Panc1 (cell line): ENCODE data around the gene ZBTB25.

Experiments
- POLR2AphosphoS5 ChIP-seq: IDR thresholded peaks from 2 replicates; pipeline ENCODE4 v1.6.1; 2012; ENCODE audit warnings: mild to moderate bottlenecking, low read depth, low read length, moderate library complexity
- SIN3A ChIP-seq: IDR thresholded peaks from 2 replicates; pipeline ENCODE4 v1.6.1; 2012; ENCODE audit warnings: low read depth, mild to moderate bottlenecking, low read length, moderate library complexity, borderline replicate concordance; ENCODE audit not compliant: insufficient read depth
- TCF7L2 ChIP-seq: IDR thresholded peaks from 2 replicates; pipeline ENCODE4 v1.6.1; 2011; ENCODE audit warnings: mild to moderate bottlenecking, low read depth, low read length, inconsistent platforms
- TF ChIP-seq, protein P1 (sequence below): fragments of 450-650 bp; IDR thresholded peaks from 2 replicates; pipeline ENCODE4 v1.5.1; 2017; ENCODE audit warnings: mild to moderate bottlenecking

DNA sequence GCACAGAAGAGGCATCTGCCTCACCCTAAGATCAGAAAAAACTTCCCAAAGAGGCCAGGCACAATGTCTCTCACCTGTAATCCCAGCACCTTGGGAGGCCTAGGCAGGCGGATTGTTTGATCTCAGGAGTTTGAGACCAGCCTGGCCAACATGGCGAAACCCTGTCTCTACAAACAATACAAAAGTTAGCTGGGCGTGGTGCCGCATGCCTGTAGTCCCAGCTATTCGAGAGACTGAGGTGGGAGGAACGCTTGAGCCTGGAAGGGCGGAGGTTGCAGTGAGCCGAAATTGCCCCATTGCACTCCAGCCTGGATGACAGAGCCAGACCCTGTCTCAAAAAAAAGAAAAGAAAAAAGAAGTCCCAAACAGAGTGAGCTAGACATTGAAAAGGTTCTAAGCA is 5.4 kb upstream of the ZBTB25 start:
- no peak for TF ChIP-seq SIN3A
- TF ChIP-seq, protein P1, sequence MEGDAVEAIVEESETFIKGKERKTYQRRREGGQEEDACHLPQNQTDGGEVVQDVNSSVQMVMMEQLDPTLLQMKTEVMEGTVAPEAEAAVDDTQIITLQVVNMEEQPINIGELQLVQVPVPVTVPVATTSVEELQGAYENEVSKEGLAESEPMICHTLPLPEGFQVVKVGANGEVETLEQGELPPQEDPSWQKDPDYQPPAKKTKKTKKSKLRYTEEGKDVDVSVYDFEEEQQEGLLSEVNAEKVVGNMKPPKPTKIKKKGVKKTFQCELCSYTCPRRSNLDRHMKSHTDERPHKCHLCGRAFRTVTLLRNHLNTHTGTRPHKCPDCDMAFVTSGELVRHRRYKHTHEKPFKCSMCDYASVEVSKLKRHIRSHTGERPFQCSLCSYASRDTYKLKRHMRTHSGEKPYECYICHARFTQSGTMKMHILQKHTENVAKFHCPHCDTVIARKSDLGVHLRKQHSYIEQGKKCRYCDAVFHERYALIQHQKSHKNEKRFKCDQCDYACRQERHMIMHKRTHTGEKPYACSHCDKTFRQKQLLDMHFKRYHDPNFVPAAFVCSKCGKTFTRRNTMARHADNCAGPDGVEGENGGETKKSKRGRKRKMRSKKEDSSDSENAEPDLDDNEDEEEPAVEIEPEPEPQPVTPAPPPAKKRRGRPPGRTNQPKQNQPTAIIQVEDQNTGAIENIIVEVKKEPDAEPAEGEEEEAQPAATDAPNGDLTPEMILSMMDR: no peak
- TF ChIP-seq POLR2AphosphoS5: no peak
- TF ChIP-seq TCF7L2: no peak
